Adrenal gland (tissue), 5 donors: ENCODE data around the gene ATN1.
A peak's percentile ranks its signal among the peaks of the same experiment; 100 is the strongest.

Experiments
- POLR2A ChIP-seq, 2 donors: fragments of 450-650 bp; IDR thresholded peaks; one replicate each; pipeline ENCODE4 v1.6.1; 2017; ENCODE audit warnings: antibody characterized with exemption in 2 of 2, mild to moderate bottlenecking in 2 of 2, moderate library complexity in 1 of 2
- TF ChIP-seq, protein P1 (sequence below), 6 experiments: fragments of 450-650 bp in 4 of 6; fragments of 200-600 bp in 2 of 6; sonication (generic) in 1 of 6; IDR thresholded peaks; 1 replicate in 5 of 6; 2 replicates in 1 of 6; pipeline versions ENCODE4 v1.5.1 to v1.8.0; 2016 to 2021; ENCODE audit warnings: antibody characterized with exemption in 6 of 6, mild to moderate bottlenecking in 2 of 6, moderate library complexity in 1 of 6
- donor health status: DM: no; HTN: no; CAD: no.

GRCh38 chr12:6927379-6928021 is at the start of gene ATN1:
- TF ChIP-seq, protein P1, sequence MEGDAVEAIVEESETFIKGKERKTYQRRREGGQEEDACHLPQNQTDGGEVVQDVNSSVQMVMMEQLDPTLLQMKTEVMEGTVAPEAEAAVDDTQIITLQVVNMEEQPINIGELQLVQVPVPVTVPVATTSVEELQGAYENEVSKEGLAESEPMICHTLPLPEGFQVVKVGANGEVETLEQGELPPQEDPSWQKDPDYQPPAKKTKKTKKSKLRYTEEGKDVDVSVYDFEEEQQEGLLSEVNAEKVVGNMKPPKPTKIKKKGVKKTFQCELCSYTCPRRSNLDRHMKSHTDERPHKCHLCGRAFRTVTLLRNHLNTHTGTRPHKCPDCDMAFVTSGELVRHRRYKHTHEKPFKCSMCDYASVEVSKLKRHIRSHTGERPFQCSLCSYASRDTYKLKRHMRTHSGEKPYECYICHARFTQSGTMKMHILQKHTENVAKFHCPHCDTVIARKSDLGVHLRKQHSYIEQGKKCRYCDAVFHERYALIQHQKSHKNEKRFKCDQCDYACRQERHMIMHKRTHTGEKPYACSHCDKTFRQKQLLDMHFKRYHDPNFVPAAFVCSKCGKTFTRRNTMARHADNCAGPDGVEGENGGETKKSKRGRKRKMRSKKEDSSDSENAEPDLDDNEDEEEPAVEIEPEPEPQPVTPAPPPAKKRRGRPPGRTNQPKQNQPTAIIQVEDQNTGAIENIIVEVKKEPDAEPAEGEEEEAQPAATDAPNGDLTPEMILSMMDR (IDR thresholded peaks at IDR 0.05) = no peak
- TF ChIP-seq POLR2A (IDR thresholded peaks at IDR 0.05) = peak; percentile 61 to 78
